CD8-positive, alpha-beta memory T cell (primary cell): ENCODE data around the gene CACNA2D1. TPM values are rescaled to one million over a fixed set of nuclear protein-coding genes. Genes with fewer than 3 reads are reported as not detected.

Experiments used
- CTCF ChIA-PET: fragments of 350-600 bp; sonication (Branson Sonifier 250); formaldehyde crosslinking; loops from one replicate; lab custom pipeline; 2021; ENCODE audit warnings: antibody characterized with exemption; lab: Charles Lee
- POLR2A ChIA-PET: fragments of 350-600 bp; sonication (Branson Sonifier 250); formaldehyde crosslinking; loops from one replicate; lab custom pipeline; 2021; ENCODE audit warnings: antibody characterized with exemption; lab: Charles Lee
- DNase-seq, 5 donors: peaks; one replicate each; pipeline versions ENCODE4 v3.0.0 to v3.0.0-alpha.2; 2020 to 2022; ENCODE audit warnings: mixed read lengths in 1 of 5
- H3K27ac ChIP-seq: one replicate; pipeline ENCODE4 v1.7.0; 2013; ENCODE audit warnings: low read depth, mild to moderate bottlenecking, low read length, moderate library complexity
- H3K27me3 ChIP-seq: 2 replicates; pipeline ENCODE4 v1.7.0; 2013; ENCODE audit warnings: low read length, mild to moderate bottlenecking; ENCODE audit not compliant: insufficient read depth, poor library complexity, severe bottlenecking
- H3K36me3 ChIP-seq: 2 replicates; pipeline ENCODE4 v1.7.0; 2013; ENCODE audit warnings: mild to moderate bottlenecking, low read length, moderate library complexity; ENCODE audit not compliant: insufficient read depth
- H3K4me1 ChIP-seq: 2 replicates; pipeline ENCODE4 v1.7.0; 2013; ENCODE audit warnings: mild to moderate bottlenecking, low read length, moderate library complexity; ENCODE audit not compliant: insufficient read depth
- H3K4me3 ChIP-seq: 2 replicates; pipeline ENCODE4 v1.7.0; 2013; ENCODE audit warnings: mild to moderate bottlenecking, low read length
- H3K9me3 ChIP-seq: 2 replicates; pipeline ENCODE4 v1.7.0; 2013; ENCODE audit warnings: mild to moderate bottlenecking, low read length
- H3K27ac Mint-ChIP-seq, 8 donors: one replicate each; pipeline ENCODE4 v1.8.0; 2020 to 2021; ENCODE audit warnings: mixed read lengths in 8 of 8, mild to moderate bottlenecking in 6 of 8, inconsistent platforms in 3 of 8, moderate library complexity in 3 of 8
- H3K27me3 Mint-ChIP-seq, 2 donors: one replicate each; pipeline ENCODE4 v1.8.0; 2020 to 2021; ENCODE audit warnings: mixed read lengths in 2 of 2, mild to moderate bottlenecking in 1 of 2, moderate library complexity in 1 of 2
- H3K36me3 Mint-ChIP-seq, 3 donors: one replicate each; pipeline ENCODE4 v1.8.0; 2020 to 2021; ENCODE audit warnings: mixed read lengths in 3 of 3, inconsistent platforms in 1 of 3, mild to moderate bottlenecking in 1 of 3
- H3K4me1 Mint-ChIP-seq, 3 donors: one replicate each; pipeline ENCODE4 v1.8.0; 2020 to 2021; ENCODE audit warnings: mixed read lengths in 3 of 3, inconsistent platforms in 1 of 3, mild to moderate bottlenecking in 1 of 3
- H3K4me3 Mint-ChIP-seq, 7 donors: one replicate each; pipeline ENCODE4 v1.8.0; 2020 to 2021; ENCODE audit warnings: mixed read lengths in 7 of 7, mild to moderate bottlenecking in 6 of 7, moderate library complexity in 4 of 7, inconsistent platforms in 2 of 7
- H3K9me3 Mint-ChIP-seq, 5 donors: one replicate each; pipeline ENCODE4 v1.8.0; 2020 to 2022; ENCODE audit warnings: mixed read lengths in 5 of 5, mild to moderate bottlenecking in 3 of 5, moderate library complexity in 2 of 5, inconsistent platforms in 1 of 5
- polyA plus RNA-seq: library from polyadenylated mRNA; unstranded; fragments of 300-500 nt; fragmentation: Illumina TruSeq; gene quantifications from one replicate; pipeline ENCODE4 v1.2.3, GENCODE V29; 2021
- total RNA-seq, 2 experiments: library from RNA; stranded (reverse); gene quantifications; one replicate each; pipeline ENCODE4 v1.2.3, GENCODE V29; 2021

Gene CACNA2D1
- total and polyA plus RNA-seq, 3 experiments from 2014 or later, result not detected

DNA sequence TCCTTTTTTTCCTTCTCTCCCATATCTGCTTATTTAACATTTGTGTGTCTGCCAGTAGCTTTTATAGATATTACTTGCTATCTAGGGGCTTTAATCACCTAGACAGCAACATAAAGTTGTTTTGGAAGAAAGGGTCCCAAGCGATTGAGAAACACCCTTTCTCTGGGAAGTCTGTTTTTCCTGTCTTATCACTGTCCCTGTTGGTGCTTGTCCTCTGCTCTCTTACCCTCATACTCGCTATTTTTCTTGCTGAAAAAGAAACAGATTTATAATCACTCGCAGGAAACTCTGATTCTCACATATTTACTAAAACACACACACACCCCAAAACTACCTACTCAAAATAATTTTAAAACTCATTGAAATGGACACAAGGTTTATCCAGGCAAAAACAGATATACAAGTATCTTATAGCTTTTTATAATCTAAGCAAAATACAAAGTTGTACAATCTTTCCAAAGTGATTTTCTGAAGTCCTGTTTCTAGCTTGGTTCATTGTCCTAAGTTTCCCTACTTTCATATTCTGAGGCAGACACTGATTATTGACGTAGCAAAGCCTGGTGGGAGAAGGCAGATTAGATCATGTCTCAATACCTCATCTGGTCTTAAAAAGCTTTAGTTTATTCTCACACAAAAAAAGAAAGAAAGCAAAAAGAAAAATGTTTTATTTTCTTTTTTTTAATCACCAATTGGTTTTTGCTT is 157.3 kb downstream of the CACNA2D1 start:
- H3K27ac Mint-ChIP-seq, result no peak overlapping the region
- H3K9me3 Mint-ChIP-seq, result peaks cover 0 to 24% (median 2%) of the 10 kb centered on the region in 5 donors
- no peak overlapping the region for H3K27ac ChIP-seq
- H3K36me3 Mint-ChIP-seq, result no peaks in the 10 kb centered on the region
- H3K4me1 Mint-ChIP-seq, result no peaks in the 10 kb centered on the region
- H3K36me3 ChIP-seq, result no peaks in the 10 kb centered on the region
- no peaks in the 10 kb centered on the region for H3K27me3 ChIP-seq
- CTCF ChIA-PET, result no interaction called here
- no peak for DNase-seq
- no peaks in the 10 kb centered on the region for H3K9me3 ChIP-seq
- H3K27me3 Mint-ChIP-seq, result no peaks in the 10 kb centered on the region
- no peak overlapping the region for H3K4me3 Mint-ChIP-seq
- POLR2A ChIA-PET, result no interaction called here
- no peaks in the 10 kb centered on the region for H3K4me1 ChIP-seq
- no peak overlapping the region for H3K4me3 ChIP-seq

- H3K36me3 Mint-ChIP-seq, result no peaks in the 10 kb centered on the region
- H3K9me3 Mint-ChIP-seq, result peaks cover 0 to 24% (median 2%) of the 10 kb centered on the region in 5 donors
- no peaks in the 10 kb centered on the region for H3K4me1 ChIP-seq
- H3K27me3 Mint-ChIP-seq, result peaks cover 0 to 2% of the 10 kb centered on the region in 2 donors
- no peak overlapping the region for H3K27ac Mint-ChIP-seq
- no peaks in the 10 kb centered on the region for H3K4me1 Mint-ChIP-seq
- H3K27me3 ChIP-seq, result no peaks in the 10 kb centered on the region
- no peak overlapping the region for H3K4me3 Mint-ChIP-seq
- ChIA-PET CTCF (no interaction called here), POLR2A (no interaction called here)
- H3K27ac ChIP-seq, result no peak overlapping the region
- no peaks in the 10 kb centered on the region for H3K9me3 ChIP-seq
- no peak overlapping the region for H3K4me3 ChIP-seq
- H3K36me3 ChIP-seq, result no peaks in the 10 kb centered on the region
- no peak for DNase-seq
Observed at GRCh38 chr7:82284936-82285519, 158.5 kb downstream of the CACNA2D1 start.

DNA sequence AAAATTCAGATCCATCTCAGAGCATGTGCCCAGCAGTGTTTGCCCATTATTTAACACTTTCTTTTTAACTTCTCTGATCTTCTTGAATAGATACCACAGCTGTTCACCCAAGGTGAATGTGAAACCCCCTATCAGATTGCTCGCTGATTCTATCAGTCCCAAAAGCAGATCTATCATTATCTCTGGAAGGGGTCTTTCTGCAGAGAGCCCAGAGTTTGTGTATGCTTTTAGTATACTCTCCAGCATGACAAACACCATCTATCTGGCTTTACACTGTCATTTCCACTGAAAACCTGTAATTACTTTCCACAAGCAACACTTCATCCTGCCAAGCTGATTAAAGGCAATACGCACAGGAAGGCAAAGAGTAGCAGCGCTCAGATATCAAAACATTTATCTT is 168.2 kb downstream of the CACNA2D1 start:
- H3K4me3 Mint-ChIP-seq, result no peak overlapping the region
- Histone ChIP-seq H3K36me3 (no peaks in the 10 kb centered on the region), H3K9me3 (no peaks in the 10 kb centered on the region), H3K4me3 (no peak overlapping the region), H3K27me3 (no peaks in the 10 kb centered on the region), H3K4me1 (no peaks in the 10 kb centered on the region), H3K27ac (no peak overlapping the region)
- no peaks in the 10 kb centered on the region for H3K4me1 Mint-ChIP-seq
- H3K36me3 Mint-ChIP-seq, result no peaks in the 10 kb centered on the region
- POLR2A ChIA-PET, result no interaction called here
- no peak overlapping the region for H3K27ac Mint-ChIP-seq
- CTCF ChIA-PET, result no interaction called here
- no peak for DNase-seq
- H3K27me3 Mint-ChIP-seq, result peaks cover 0 to under 1% of the 10 kb centered on the region in 2 donors
- peaks cover 0 to 22% (median 4%) of the 10 kb centered on the region in 5 donors for H3K9me3 Mint-ChIP-seq

GRCh38 chr7:82274681-82275080 is 168.9 kb downstream of the CACNA2D1 start:
- Mint-ChIP-seq H3K36me3 (no peaks in the 10 kb centered on the region), H3K9me3 (peaks cover 0 to 22% (median 4%) of the 10 kb centered on the region in 5 donors), H3K27me3 (peaks cover 0 to 2% of the 10 kb centered on the region in 2 donors), H3K4me1 (no peaks in the 10 kb centered on the region), H3K27ac (no peak overlapping the region), H3K4me3 (no peak overlapping the region)
- CTCF ChIA-PET, result no interaction called here
- Histone ChIP-seq H3K4me1 (no peaks in the 10 kb centered on the region), H3K36me3 (no peaks in the 10 kb centered on the region), H3K27me3 (no peaks in the 10 kb centered on the region), H3K27ac (no peak overlapping the region), H3K4me3 (no peak overlapping the region), H3K9me3 (no peaks in the 10 kb centered on the region)
- DNase-seq, result no peak
- POLR2A ChIA-PET, result no interaction called here

DNA sequence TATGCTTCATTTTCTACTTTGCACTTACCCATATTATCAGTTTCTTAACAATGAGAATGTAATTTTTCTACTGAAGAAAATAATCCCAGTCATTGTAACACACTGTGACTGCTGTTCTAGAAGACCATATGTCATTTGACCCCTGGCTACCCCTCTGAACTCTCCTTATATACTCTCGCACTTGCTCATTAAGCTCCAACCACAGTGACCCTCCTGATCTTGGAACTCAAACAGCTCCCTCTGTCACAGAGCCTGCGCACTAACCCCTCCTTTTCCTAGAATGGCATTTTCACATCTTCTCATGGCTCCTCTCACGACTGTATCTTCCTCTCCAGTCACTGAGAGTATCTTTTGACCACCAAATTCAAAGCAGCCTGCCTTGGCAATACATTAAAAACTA is 169.7 kb downstream of the CACNA2D1 start:
- no peaks in the 10 kb centered on the region for H3K4me1 Mint-ChIP-seq
- peaks cover 0 to 2% of the 10 kb centered on the region in 2 donors for H3K27me3 Mint-ChIP-seq
- no peaks in the 10 kb centered on the region for H3K36me3 Mint-ChIP-seq
- Histone ChIP-seq H3K36me3 (no peaks in the 10 kb centered on the region), H3K9me3 (no peaks in the 10 kb centered on the region), H3K4me3 (no peak overlapping the region), H3K4me1 (no peaks in the 10 kb centered on the region), H3K27me3 (no peaks in the 10 kb centered on the region), H3K27ac (no peak overlapping the region)
- H3K27ac Mint-ChIP-seq, result no peak overlapping the region
- H3K4me3 Mint-ChIP-seq, result no peak overlapping the region
- no peak for DNase-seq
- ChIA-PET POLR2A (no interaction called here), CTCF (no interaction called here)
- H3K9me3 Mint-ChIP-seq, result peaks cover 0 to 22% (median 2%) of the 10 kb centered on the region in 5 donors

DNA sequence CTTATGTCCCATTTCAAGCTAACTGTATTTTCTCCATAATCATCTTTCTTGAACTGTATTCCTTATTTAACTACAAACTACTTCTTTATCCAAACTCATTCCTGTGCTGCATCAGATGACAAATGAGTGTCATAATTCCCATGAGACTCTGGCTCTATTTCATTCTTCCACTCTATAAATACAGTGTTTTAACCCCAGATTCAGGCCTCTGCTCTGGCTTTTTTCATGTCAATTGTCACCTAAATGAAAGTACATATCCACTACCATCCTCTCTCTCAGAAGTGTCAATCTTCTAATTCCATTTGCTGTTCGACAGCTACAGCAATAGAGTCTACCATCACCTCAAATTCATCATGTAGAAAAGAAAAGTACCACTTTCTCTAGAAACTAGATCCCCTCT is 172.7 kb downstream of the CACNA2D1 start:
- H3K27me3 Mint-ChIP-seq, result peaks cover 0 to 2% of the 10 kb centered on the region in 2 donors
- POLR2A ChIA-PET, result no interaction called here
- Histone ChIP-seq H3K4me1 (no peaks in the 10 kb centered on the region), H3K27ac (no peak overlapping the region), H3K36me3 (no peaks in the 10 kb centered on the region), H3K9me3 (no peaks in the 10 kb centered on the region), H3K4me3 (no peak overlapping the region), H3K27me3 (no peaks in the 10 kb centered on the region)
- H3K27ac Mint-ChIP-seq, result no peak overlapping the region
- no peak for DNase-seq
- H3K36me3 Mint-ChIP-seq, result no peaks in the 10 kb centered on the region
- H3K4me3 Mint-ChIP-seq, result no peak overlapping the region
- H3K4me1 Mint-ChIP-seq, result no peaks in the 10 kb centered on the region
- H3K9me3 Mint-ChIP-seq, result peaks cover 0 to 15% (median 2%) of the 10 kb centered on the region in 5 donors
- CTCF ChIA-PET, result no interaction called here

DNA sequence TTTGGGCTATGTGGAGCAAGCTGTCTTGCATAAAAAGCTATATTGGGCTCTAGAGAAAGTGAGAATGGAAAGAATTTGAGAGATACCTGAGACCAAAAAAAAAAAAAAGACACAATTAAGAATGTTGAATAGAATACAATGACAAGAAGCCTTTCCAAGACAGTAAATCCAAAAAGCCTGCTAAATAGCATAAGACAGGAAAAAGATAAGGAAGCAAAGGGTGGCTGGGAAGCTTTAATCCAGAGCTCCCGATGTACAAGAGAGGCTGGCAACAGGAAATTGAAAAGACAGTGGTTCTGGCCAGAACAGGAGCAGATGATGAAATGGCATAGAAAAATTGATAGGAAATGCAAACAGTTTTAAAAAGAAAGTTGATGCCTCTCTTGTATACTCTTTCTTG is 174.9 kb downstream of the CACNA2D1 start:
- Mint-ChIP-seq H3K4me3 (no peak overlapping the region), H3K4me1 (no peaks in the 10 kb centered on the region), H3K27ac (no peak overlapping the region), H3K9me3 (peaks cover 0 to 10% (median 4%) of the 10 kb centered on the region in 5 donors), H3K27me3 (peaks cover 0 to 2% of the 10 kb centered on the region in 2 donors), H3K36me3 (no peaks in the 10 kb centered on the region)
- H3K4me1 ChIP-seq, result no peaks in the 10 kb centered on the region
- ChIA-PET POLR2A (no interaction called here), CTCF (no interaction called here)
- no peak overlapping the region for H3K27ac ChIP-seq
- no peaks in the 10 kb centered on the region for H3K36me3 ChIP-seq
- DNase-seq, result no peak
- H3K4me3 ChIP-seq, result no peak overlapping the region
- no peaks in the 10 kb centered on the region for H3K27me3 ChIP-seq
- no peaks in the 10 kb centered on the region for H3K9me3 ChIP-seq

DNA sequence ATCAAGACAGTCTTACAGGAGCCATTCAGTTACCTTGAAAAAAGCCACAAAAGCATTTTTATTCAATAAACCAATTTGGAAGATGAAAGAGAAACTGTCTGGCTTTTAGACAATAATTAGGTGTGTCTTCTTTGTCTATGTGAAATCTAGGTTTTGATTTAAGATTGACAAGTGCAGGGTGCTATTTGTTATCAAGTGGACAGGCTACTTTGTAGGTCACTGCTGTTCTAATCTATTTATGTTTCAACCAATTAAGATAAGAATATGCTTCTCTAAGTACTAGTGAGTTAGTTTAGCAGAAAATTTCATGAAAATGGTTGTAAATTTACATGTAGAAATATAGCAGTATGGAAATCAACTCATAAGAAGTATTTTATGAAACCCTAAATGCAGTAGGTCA is 177.5 kb downstream of the CACNA2D1 start:
- H3K36me3 ChIP-seq, result no peaks in the 10 kb centered on the region
- Mint-ChIP-seq H3K4me3 (no peak overlapping the region), H3K9me3 (peaks cover 0 to 10% (median 4%) of the 10 kb centered on the region in 5 donors), H3K27me3 (peaks cover 0 to 2% of the 10 kb centered on the region in 2 donors), H3K36me3 (no peaks in the 10 kb centered on the region), H3K4me1 (no peaks in the 10 kb centered on the region), H3K27ac (no peak overlapping the region)
- CTCF ChIA-PET, result no interaction called here
- H3K27me3 ChIP-seq, result no peaks in the 10 kb centered on the region
- POLR2A ChIA-PET, result no interaction called here
- H3K4me1 ChIP-seq, result no peaks in the 10 kb centered on the region
- H3K9me3 ChIP-seq, result no peaks in the 10 kb centered on the region
- no peak overlapping the region for H3K27ac ChIP-seq
- no peak overlapping the region for H3K4me3 ChIP-seq
- no peak for DNase-seq
